HK-2 (cell line): ENCODE data around the gene TRIM63.

Experiments
- DNase-seq: peaks from one replicate; pipeline ENCODE4 v3.0.0-alpha.2; 2018; ENCODE audit not compliant: unreplicated experiment

The TRIM63 gene

DNA sequence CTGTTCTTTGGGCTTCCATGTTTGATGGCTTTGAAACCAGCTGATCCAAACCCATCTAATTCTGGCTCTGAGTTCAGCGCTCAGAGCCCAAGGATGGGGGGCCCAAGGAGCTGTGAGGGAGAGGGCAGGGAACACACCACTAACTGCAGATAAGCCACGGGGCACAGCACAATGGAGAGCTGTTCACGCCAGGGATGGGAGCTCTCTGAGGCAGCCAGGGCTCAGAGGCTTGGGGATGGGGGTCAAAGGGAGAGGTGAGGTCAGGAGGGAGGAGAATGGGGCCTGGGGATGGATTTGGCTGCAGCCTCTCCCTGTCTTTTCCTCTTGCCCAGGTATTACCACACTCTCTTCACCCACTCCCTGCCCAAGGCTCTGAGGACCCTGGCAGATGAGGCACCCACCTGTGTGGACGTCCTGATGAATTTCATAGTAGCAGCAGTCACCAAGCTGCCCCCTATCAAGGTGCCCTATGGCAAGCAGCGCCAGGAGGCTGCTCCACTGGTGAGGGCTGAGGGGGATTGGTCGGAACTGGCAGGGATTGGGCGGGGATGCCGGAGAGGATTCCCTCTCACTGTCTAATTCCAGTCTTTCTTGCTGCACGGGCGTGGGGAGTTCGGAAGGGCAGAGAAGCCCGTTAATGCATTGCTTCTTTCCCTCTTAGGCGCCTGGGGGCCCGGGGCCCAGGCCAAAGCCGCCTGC, 32.8 kb downstream of the TRIM63 start:
- DNase-seq: no peak

- DNase-seq: no peak
Measured at GRCh38 chr1:26032656-26033357, 34.6 kb downstream of the TRIM63 start.

- DNase-seq: no peak
Measured at GRCh38 chr1:26031611-26032220, 35.7 kb downstream of the TRIM63 start.

DNA sequence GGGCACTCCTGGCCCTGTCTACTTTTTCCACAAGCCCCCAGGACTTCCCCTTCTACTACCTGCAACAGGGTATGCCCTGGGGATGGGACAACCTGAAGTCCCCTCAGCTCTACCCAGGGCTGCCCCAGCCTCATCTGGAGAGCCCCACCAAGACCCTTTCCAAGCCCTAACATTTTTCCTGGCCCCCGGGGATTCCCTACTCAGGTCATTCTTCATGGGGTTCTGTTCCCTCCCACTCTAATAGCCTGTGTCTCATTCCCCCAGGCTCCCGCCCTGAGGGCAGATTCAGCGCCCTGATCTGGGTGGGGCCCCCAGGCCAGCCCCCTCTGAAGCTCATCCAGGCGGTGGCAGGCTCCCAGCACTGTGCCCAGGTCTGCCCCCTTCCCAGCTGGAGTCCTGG, 36.2 kb downstream of the TRIM63 start:
- DNase-seq: no peak

GRCh38 chr1:26029864-26030481, 37.5 kb downstream of the TRIM63 start:
- DNase-seq: no peak

DNA sequence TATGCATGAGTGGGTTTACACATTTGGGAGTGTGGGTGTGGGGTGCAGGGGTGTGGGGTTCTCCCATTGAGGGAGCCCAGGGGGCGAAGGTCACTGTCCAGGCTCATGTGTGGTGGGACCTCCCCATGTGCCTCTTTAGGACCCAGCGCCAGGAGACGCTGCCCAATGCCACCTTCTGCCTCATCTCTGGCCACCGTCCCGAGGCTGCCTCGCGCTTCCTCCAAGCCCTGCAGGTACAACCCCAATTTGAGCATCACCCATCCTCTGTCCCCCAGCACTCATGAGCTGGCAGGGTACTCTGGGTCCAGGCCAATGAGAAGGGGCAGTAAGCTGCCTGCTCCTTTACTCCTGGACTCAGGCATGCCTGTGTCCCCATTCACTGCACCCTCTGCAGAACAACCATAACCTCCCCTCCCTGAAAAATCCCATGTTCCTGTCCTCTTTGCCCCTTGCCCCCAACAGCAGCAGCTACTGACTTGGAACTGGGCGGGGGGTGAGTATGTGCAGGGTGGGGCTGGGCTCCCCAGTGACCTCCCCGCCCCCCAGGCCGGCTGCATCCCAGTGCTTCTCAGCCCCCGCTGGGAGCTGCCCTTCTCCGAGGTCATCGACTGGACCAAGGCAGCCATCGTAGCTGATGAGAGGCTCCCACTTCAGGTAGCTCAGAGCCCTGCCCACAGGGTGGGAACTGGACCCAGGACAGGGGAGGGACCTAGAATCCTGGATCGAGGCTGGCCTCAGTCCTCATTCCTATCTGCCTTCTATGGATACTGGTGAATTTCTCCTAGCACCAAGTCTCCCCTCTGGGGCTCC, 38.2 kb downstream of the TRIM63 start:
- DNase-seq: no peak

DNA sequence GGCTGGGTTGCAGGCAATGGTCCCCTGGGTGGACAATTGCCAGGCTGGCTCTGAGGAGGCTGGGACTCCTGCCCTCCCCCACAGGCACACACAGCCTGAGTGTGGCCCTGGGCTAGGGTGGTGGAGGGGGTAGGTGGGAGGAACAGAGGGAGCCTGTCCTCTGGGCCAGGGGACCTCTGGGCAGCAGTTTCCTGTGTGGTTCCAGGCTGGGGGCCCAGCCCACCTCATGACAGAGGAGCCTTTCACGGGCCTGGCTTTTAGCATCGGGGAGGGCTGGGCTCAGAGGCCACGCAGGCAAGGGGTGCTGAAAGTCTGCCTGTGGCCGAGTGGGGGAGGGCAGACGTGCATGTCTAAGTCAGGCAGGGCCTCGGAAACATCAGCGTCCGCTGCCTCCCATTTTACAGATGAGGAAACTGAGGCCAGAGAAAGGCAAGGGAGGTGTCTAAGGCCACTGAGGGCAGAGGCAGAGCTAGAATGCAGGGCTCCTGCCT, 38.9 kb downstream of the TRIM63 start:
- no peak for DNase-seq

DNA sequence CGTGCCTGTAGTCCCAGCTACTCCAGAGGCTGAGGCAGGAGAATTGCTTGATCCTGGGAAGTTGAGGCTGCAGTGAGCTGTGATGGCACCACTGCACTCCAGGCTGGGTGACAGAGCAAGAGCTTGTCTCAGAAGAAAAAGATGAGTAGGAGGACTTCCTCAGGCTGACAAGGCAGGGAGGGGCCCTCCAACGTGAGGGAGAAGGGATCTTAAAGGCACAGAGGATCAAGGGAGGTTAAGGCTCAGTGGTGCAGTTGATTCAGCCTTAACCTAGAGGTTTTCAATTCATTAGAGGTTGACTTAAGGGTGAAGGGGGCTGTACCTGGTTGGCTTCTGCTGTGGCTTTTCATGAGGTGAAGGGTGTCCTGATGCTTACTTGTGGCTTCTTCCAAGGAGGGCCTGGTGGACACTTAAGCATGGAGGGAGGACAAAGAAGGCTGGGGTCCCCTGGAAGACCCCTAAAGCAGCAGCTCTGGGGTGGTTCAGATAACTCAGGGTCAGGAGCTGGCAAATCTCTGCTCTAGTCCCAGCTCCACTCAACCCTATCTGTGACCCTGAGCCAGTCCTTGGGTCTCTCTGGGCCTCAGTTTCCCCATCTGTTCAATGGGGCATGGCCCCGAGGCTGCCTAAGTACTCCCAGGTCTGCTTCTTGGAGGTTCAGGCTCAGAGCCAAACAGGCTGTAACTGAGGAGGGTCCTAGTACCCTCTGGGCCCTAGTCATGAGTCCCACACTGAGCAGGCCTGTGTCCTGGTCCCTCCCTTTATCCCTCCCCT, 39.5 kb downstream of the TRIM63 start:
- no peak for DNase-seq

GRCh38 chr1:26025517-26025916, 41.9 kb downstream of the TRIM63 start:
- DNase-seq: no peak

DNA sequence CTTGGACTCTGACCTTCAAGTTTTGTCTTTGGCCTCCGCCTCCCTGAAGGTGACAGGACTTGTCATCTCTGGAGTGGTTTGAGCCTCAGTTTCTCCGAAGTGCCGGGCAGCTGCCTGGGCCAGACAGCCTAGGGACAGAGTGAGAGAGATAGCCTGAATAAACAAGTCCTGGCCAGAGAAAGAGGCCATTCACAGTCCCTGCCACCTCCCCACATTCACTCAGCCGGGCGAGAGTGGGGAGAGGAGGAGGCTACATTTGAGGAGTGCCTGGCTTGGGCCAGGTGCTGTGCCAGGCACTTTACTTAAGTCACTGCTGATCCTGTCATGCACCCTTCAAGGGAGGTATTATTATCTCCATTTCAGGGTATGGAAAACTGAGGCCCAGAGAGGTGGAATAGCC, 42.4 kb downstream of the TRIM63 start:
- no peak for DNase-seq

- no peak for DNase-seq
Measured at GRCh38 chr1:26023826-26024225, 43.6 kb downstream of the TRIM63 start.

- DNase-seq: no peak
Measured at GRCh38 chr1:26023009-26023408, 44.4 kb downstream of the TRIM63 start.

DNA sequence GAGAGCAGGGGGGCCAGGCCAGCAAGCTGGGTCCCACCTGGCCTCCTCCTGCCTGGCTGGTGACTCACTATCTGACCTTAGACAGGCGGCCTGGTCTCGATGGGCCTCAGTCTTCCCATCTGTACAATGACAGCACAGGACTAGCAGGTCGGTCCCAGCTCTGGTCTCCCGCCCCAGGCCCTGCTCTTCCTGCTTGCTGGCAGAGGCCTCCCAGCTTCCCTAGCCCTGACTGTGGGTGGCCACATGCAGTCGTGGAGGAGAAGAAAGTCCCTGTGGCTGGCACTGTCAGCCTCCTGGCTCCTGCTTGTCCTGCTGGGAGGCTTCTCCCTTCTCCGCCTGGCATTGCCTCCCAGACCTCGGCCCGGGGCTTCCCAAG, 45.0 kb downstream of the TRIM63 start:
- no peak for DNase-seq

DNA sequence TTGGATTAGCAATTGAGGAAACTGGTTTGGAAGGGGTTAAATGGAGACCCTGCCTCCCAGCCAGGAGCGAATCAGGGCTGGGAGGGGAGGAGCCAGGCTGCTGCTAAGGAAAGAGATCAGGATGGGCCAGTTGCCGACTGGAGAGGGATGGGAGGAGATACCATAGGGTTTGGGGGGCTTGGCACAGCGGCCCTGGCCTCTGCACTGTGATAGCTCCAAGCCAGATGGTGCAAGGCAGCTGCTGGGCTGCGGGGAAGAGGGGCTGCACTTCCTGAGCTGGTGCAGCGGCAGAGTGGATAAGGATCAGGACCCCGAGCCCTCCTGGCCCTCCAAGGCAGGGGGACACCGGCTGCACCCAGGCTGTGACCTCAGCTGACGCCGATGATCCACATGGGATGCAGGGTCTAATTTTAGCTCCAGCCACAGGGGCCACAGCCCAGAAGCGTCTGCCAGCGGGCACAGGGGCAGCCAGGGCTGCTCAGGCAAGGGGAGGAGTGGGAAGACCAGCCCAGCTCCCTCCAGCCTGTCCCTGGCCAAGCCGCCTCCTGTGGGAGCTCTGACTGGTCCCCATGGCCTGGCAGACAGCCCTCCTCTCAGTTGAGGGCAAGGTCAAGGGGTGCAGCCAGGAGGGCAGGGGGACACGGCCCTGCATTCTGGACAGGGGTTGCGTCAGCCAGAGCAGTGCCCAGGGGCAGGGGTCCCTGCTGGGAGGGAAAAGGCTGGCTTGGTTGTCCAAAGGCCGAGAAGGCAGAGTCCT, 45.6 kb downstream of the TRIM63 start, which contains the start of gene EXTL1:
TSS of gene EXTL1 (plus strand) at position 129 of the 757 bp plus-strand sequence. CDS start 872 bp downstream, outside the sequence.
- no peak for DNase-seq

GRCh38 chr1:26020941-26021646, 46.3 kb downstream of the TRIM63 start:
- no peak for DNase-seq

GRCh38 chr1:26020330-26020768, 47.1 kb downstream of the TRIM63 start:
- no peak for DNase-seq

GRCh38 chr1:26019641-26020315, 47.7 kb downstream of the TRIM63 start:
- no peak for DNase-seq

- no peak for DNase-seq
Measured at GRCh38 chr1:26017606-26018005, 49.8 kb downstream of the TRIM63 start.
